Mesendoderm (in vitro differentiated cells): Measurements from ENCODE around the gene RPS15.

Experiments used
- DNase-seq: peaks from one replicate; pipeline ENCODE4 v3.0.0; 2013
- H2AK5ac ChIP-seq: 2 replicates; pipeline ENCODE4 v1.6.1; 2013; ENCODE audit warnings: low read length, inconsistent platforms
- H2BK120ac ChIP-seq: 2 replicates; pipeline ENCODE4 v1.6.1; 2013; ENCODE audit warnings: low read depth, mild to moderate bottlenecking, low read length, moderate library complexity, mixed read lengths
- H2BK15ac ChIP-seq: replicated peaks from 2 replicates; pipeline ENCODE4 v1.6.1; 2013; ENCODE audit warnings: low read depth, mild to moderate bottlenecking, moderate library complexity
- H2BK5ac ChIP-seq: 2 replicates; pipeline ENCODE4 v1.6.1; 2013; ENCODE audit warnings: low read length, inconsistent platforms
- H3K18ac ChIP-seq: 2 replicates; pipeline ENCODE4 v1.6.1; 2013; ENCODE audit warnings: mild to moderate bottlenecking, low read length, mixed read lengths
- H3K23ac ChIP-seq: one replicate; pipeline ENCODE4 v1.6.1; 2013; ENCODE audit warnings: low read length
- H3K27ac ChIP-seq: 2 replicates; pipeline ENCODE4 v1.5.1; 2013; ENCODE audit warnings: low read depth, mild to moderate bottlenecking, inconsistent platforms, low read length, moderate library complexity
- H3K27me3 ChIP-seq: 2 replicates; pipeline ENCODE4 v1.6.1; 2013; ENCODE audit warnings: low read length, control low read depth, mild to moderate bottlenecking, inconsistent platforms; ENCODE audit not compliant: insufficient read depth, poor library complexity
- H3K36me3 ChIP-seq: 2 replicates; pipeline ENCODE4 v1.6.1; 2013; ENCODE audit warnings: low read length, inconsistent platforms; ENCODE audit not compliant: control insufficient read depth, insufficient read depth
- H3K4ac ChIP-seq: one replicate; pipeline ENCODE4 v1.6.1; 2013; ENCODE audit warnings: low read depth, mild to moderate bottlenecking, low read length, moderate library complexity
- H3K4me1 ChIP-seq: 2 replicates; pipeline ENCODE4 v1.6.1; 2013; ENCODE audit warnings: low read depth, low read length, inconsistent platforms; ENCODE audit not compliant: control insufficient read depth
- H3K4me2 ChIP-seq: 2 replicates; pipeline ENCODE4 v1.6.1; 2013; ENCODE audit warnings: low read length
- H3K4me3 ChIP-seq: 2 replicates; pipeline ENCODE4 v1.5.1; 2013; ENCODE audit warnings: mild to moderate bottlenecking, low read length
- H3K56ac ChIP-seq: one replicate; pipeline ENCODE4 v1.6.1; 2013; ENCODE audit warnings: low read length
- H3K79me1 ChIP-seq: 2 replicates; pipeline ENCODE4 v1.6.1; 2013; ENCODE audit warnings: low read length, inconsistent platforms
- H3K79me2 ChIP-seq: 2 replicates; pipeline ENCODE4 v1.6.1; 2013; ENCODE audit warnings: mild to moderate bottlenecking, low read length; ENCODE audit not compliant: control insufficient read depth, insufficient read depth
- H3K9ac ChIP-seq: 2 replicates; pipeline ENCODE4 v1.6.1; 2013; ENCODE audit warnings: low read length, inconsistent platforms
- H4K5ac ChIP-seq: one replicate; pipeline ENCODE4 v1.6.1; 2013; ENCODE audit warnings: low read length
- H4K8ac ChIP-seq: one replicate; pipeline ENCODE4 v1.6.1; 2013; ENCODE audit warnings: low read depth, mild to moderate bottlenecking, control low read depth, low read length, moderate library complexity
- WGBS: extraction: QIAGEN DNeasy Blood & Tissue Kit; methylation state at CpG from one replicate; pipeline ENCODE4 v1.1.7; 2013; ENCODE audit warnings: low lambda C conversion rate, missing lambda C conversion rate; ENCODE audit not compliant: insufficient coverage; ENCODE audit errors: extremely low coverage; 5-methylcytosine and 5-hydroxymethylcytosine counted together

The RPS15 gene

GRCh38 chr19:1425102-1425837, 12.9 kb upstream of the RPS15 start:
- no peak overlapping the region for H4K5ac ChIP-seq
- no peak for DNase-seq
- H2BK15ac ChIP-seq: no peak overlapping the region
- H3K23ac ChIP-seq: no peak overlapping the region
- H3K9ac ChIP-seq: no peak overlapping the region
- no peak overlapping the region for H3K18ac ChIP-seq
- H3K56ac ChIP-seq: peak overlapping the region; percentile 7
- no peak overlapping the region for H3K27ac ChIP-seq
- H3K4me3 ChIP-seq: no peak overlapping the region
- H2BK5ac ChIP-seq: no peak overlapping the region
- no CpG with 5 or more reads among the region's 33 CpGs for WGBS
- H3K79me2 ChIP-seq: peaks cover 32% of the 10 kb centered on the region
- no peaks in the 10 kb centered on the region for H3K27me3 ChIP-seq
- H3K4ac ChIP-seq: no peak overlapping the region
- peaks cover 20% of the 10 kb centered on the region for H3K36me3 ChIP-seq
- H3K79me1 ChIP-seq: peaks cover 26% of the 10 kb centered on the region
- H3K4me2 ChIP-seq: no peak overlapping the region
- H2AK5ac ChIP-seq: no peak overlapping the region
- H4K8ac ChIP-seq: no peak overlapping the region
- H2BK120ac ChIP-seq: no peak overlapping the region
- no peaks in the 10 kb centered on the region for H3K4me1 ChIP-seq

- no peak overlapping the region for H4K5ac ChIP-seq
- no peak overlapping the region for H2BK120ac ChIP-seq
- no CpG with 5 or more reads among the region's 14 CpGs for WGBS
- H2BK5ac ChIP-seq: no peak overlapping the region
- H2BK15ac ChIP-seq: no peak overlapping the region
- no peaks in the 10 kb centered on the region for H3K4me1 ChIP-seq
- DNase-seq: no peak
- H3K4ac ChIP-seq: no peak overlapping the region
- no peak overlapping the region for H3K23ac ChIP-seq
- no peak overlapping the region for H4K8ac ChIP-seq
- H3K18ac ChIP-seq: no peak overlapping the region
- no peak overlapping the region for H3K4me3 ChIP-seq
- H3K27me3 ChIP-seq: no peaks in the 10 kb centered on the region
- no peak overlapping the region for H3K27ac ChIP-seq
- H3K36me3 ChIP-seq: peaks cover 16% of the 10 kb centered on the region
- peak overlapping the region; percentile 7 for H3K56ac ChIP-seq
- H3K79me2 ChIP-seq: peaks cover 26% of the 10 kb centered on the region
- H2AK5ac ChIP-seq: no peak overlapping the region
- H3K4me2 ChIP-seq: no peak overlapping the region
- peaks cover 21% of the 10 kb centered on the region for H3K79me1 ChIP-seq
- H3K9ac ChIP-seq: no peak overlapping the region
Observed at GRCh38 chr19:1425902-1426301, 12.3 kb upstream of the RPS15 start.

- Histone ChIP-seq H4K8ac (no peak overlapping the region), H3K36me3 (peaks cover 19% of the 10 kb centered on the region), H2AK5ac (no peak overlapping the region)
Observed at GRCh38 chr19:1426736-1427135, 11.5 kb upstream of the RPS15 start.

GRCh38 chr19:1427221-1427920, 10.8 kb upstream of the RPS15 start:
- Histone ChIP-seq H3K27ac (no peak overlapping the region), H2BK5ac (no peak overlapping the region), H4K8ac (no peak overlapping the region), H2AK5ac (no peak overlapping the region), H2BK15ac (no peak overlapping the region), H3K4me2 (no peak overlapping the region), H3K9ac (no peak overlapping the region), H3K79me1 (peaks cover 26% of the 10 kb centered on the region), H2BK120ac (no peak overlapping the region), H4K5ac (no peak overlapping the region), H3K56ac (peak overlapping the region; percentile 34), H3K36me3 (peaks cover 23% of the 10 kb centered on the region), H3K79me2 (peaks cover 18% of the 10 kb centered on the region), H3K4ac (no peak overlapping the region), H3K27me3 (no peaks in the 10 kb centered on the region), H3K18ac (no peak overlapping the region), H3K4me1 (no peaks in the 10 kb centered on the region), H3K4me3 (no peak overlapping the region), H3K23ac (no peak overlapping the region)
- no CpG with 5 or more reads among the region's 27 CpGs for WGBS
- no peak for DNase-seq

More at GRCh38 chr19:1426736-1427135, 11.5 kb upstream of the RPS15 start:
- H3K4me1 ChIP-seq: no peaks in the 10 kb centered on the region
- no peak overlapping the region for H3K18ac ChIP-seq
- no peak overlapping the region for H2BK15ac ChIP-seq
- H3K27me3 ChIP-seq: no peaks in the 10 kb centered on the region
- no peak overlapping the region for H3K9ac ChIP-seq
- peaks cover 22% of the 10 kb centered on the region for H3K79me1 ChIP-seq
- no peak overlapping the region for H4K5ac ChIP-seq
- H2BK120ac ChIP-seq: no peak overlapping the region
- no peak overlapping the region for H3K23ac ChIP-seq
- no peak overlapping the region for H3K27ac ChIP-seq
- H3K4ac ChIP-seq: no peak overlapping the region
- H2BK5ac ChIP-seq: no peak overlapping the region
- no peak for DNase-seq
- H3K4me2 ChIP-seq: no peak overlapping the region
- H3K56ac ChIP-seq: no peak overlapping the region
- no peak overlapping the region for H3K4me3 ChIP-seq
- WGBS: no CpG with 5 or more reads among the region's 9 CpGs
- H3K79me2 ChIP-seq: peaks cover 22% of the 10 kb centered on the region

- no peak overlapping the region for H3K4me3 ChIP-seq
- H4K8ac ChIP-seq: no peak overlapping the region
- H3K27ac ChIP-seq: no peak overlapping the region
- DNase-seq: no peak
- no peak overlapping the region for H4K5ac ChIP-seq
- H3K79me1 ChIP-seq: peaks cover 17% of the 10 kb centered on the region
- no peak overlapping the region for H2BK5ac ChIP-seq
- WGBS: no CpG with 5 or more reads among the region's 41 CpGs
- H3K9ac ChIP-seq: no peak overlapping the region
- H3K23ac ChIP-seq: no peak overlapping the region
- H3K4me1 ChIP-seq: no peaks in the 10 kb centered on the region
- H3K4me2 ChIP-seq: no peak overlapping the region
- H2AK5ac ChIP-seq: no peak overlapping the region
- H3K56ac ChIP-seq: no peak overlapping the region
- peaks cover 23% of the 10 kb centered on the region for H3K36me3 ChIP-seq
- no peaks in the 10 kb centered on the region for H3K27me3 ChIP-seq
- peaks cover 8% of the 10 kb centered on the region for H3K79me2 ChIP-seq
- no peak overlapping the region for H2BK120ac ChIP-seq
- H3K4ac ChIP-seq: no peak overlapping the region
- no peak overlapping the region for H3K18ac ChIP-seq
- no peak overlapping the region for H2BK15ac ChIP-seq
Observed at GRCh38 chr19:1428738-1429391, 9.3 kb upstream of the RPS15 start.
